GM20431 (cell line): ENCODE data around the gene PLPPR1.
"Not testable (repeated sequence)": the region's sequence is repeated elsewhere in the genome, so short reads cannot be mapped to it uniquely, and the experiment has no call there.

Experiments used
- in situ Hi-C: fragments of 300-500 bp; cut with MseI, MboI; formaldehyde crosslinking; loops from one replicate; pipeline ENCODE4 v1.15.0; 2020; ENCODE audit warnings: low sequenced_read_pairs; ENCODE audit not compliant: unreplicated experiment

PLPPR1 gene

GRCh38 chr9:101269591-101270283, 241.2 kb downstream of the PLPPR1 start:
- in situ Hi-C loops = no loop called here

GRCh38 chr9:101270302-101270701, 241.8 kb downstream of the PLPPR1 start:
- in situ Hi-C loops = no loop called here

GRCh38 chr9:101271102-101271501, 242.6 kb downstream of the PLPPR1 start:
- in situ Hi-C loops = no loop called here

GRCh38 chr9:101274971-101275768, 246.6 kb downstream of the PLPPR1 start:
- in situ Hi-C loops = no loop called here

GRCh38 chr9:101275769-101276250, 247.3 kb downstream of the PLPPR1 start:
- in situ Hi-C loops = no loop called here

GRCh38 chr9:101291043-101291442, 262.5 kb downstream of the PLPPR1 start:
- in situ Hi-C loops = not testable (repeated sequence)

GRCh38 chr9:101299901-101300300, 271.4 kb downstream of the PLPPR1 start:
- in situ Hi-C loops = loop anchor here (25.0 kb wide), 2 partner anchors 588 to 688 kb away; no protein-coding TSS in a partner anchor

GRCh38 chr9:101307051-101307450, 278.5 kb downstream of the PLPPR1 start:
- in situ Hi-C loops = loop anchor here (25.0 kb wide), 2 partner anchors 595 to 695 kb away; no protein-coding TSS in a partner anchor

GRCh38 chr9:101307524-101308213, 279.1 kb downstream of the PLPPR1 start:
- in situ Hi-C loops = loop anchor here (25.0 kb wide), 2 partner anchors 595 to 695 kb away; no protein-coding TSS in a partner anchor

- in situ Hi-C loops = loop anchor here (25.0 kb wide), 2 partner anchors 597 to 697 kb away; no protein-coding TSS in a partner anchor
These were observed 280.6 kb downstream of the PLPPR1 start for GRCh38 chr9:101309139-101309538.

- in situ Hi-C loops = loop anchor here (25.0 kb wide), 2 partner anchors 599 to 699 kb away; no protein-coding TSS in a partner anchor
These were observed 282.7 kb downstream of the PLPPR1 start for GRCh38 chr9:101311191-101311590.

GRCh38 chr9:101311758-101312420, 283.4 kb downstream of the PLPPR1 start:
- in situ Hi-C loops = loop anchor here (25.0 kb wide), 2 partner anchors 600 to 700 kb away; no protein-coding TSS in a partner anchor

GRCh38 chr9:101312661-101313060, 284.1 kb downstream of the PLPPR1 start:
- in situ Hi-C loops = loop anchor here (25.0 kb wide), 2 partner anchors 600 to 700 kb away; no protein-coding TSS in a partner anchor

GRCh38 chr9:101315112-101315450, 286.6 kb downstream of the PLPPR1 start:
- in situ Hi-C loops = loop anchor here (25.0 kb wide), 2 partner anchors 603 to 703 kb away; no protein-coding TSS in a partner anchor

GRCh38 chr9:101317735-101318134, 289.2 kb downstream of the PLPPR1 start:
- in situ Hi-C loops = loop anchor here (25.0 kb wide), 2 partner anchors 605 to 705 kb away; no protein-coding TSS in a partner anchor

GRCh38 chr9:101323129-101323528, 294.6 kb downstream of the PLPPR1 start:
- in situ Hi-C loops = loop anchor here (25.0 kb wide), 2 partner anchors 611 to 711 kb away; no protein-coding TSS in a partner anchor

GRCh38 chr9:101324245-101324804, 295.8 kb downstream of the PLPPR1 start:
- in situ Hi-C loops = loop anchor here (25.0 kb wide), 2 partner anchors 612 to 712 kb away; no protein-coding TSS in a partner anchor

GRCh38 chr9:101325053-101325452, 296.5 kb downstream of the PLPPR1 start:
- in situ Hi-C loops = no loop called here

- in situ Hi-C loops = no loop called here
These were observed 297.5 kb downstream of the PLPPR1 start for GRCh38 chr9:101326035-101326434.
